ENCODE measurements around the gene DPP9. TPM values are rescaled to one million over a fixed set of nuclear protein-coding genes. Genes with fewer than 3 reads are reported as not detected.

The DPP9 gene
- total and polyA plus RNA-seq, 2 donors: 13.6 to 37.3 TPM

GRCh38 chr19:4711211-4711610, 12.4 kb downstream of the DPP9 start:
- WGBS: 93% methylated on average over 8 of the region's 8 CpGs
- Histone ChIP-seq H3K36me3 (ENCODE audit: insufficient read depth) (no peaks in the 10 kb centered on the region), H3K4me1 (ENCODE audit: insufficient read depth) (no peaks in the 10 kb centered on the region), H3K4me3 (ENCODE audit: low read depth, low read length) (no peak overlapping the region), H3K27ac (ENCODE audit: low read depth) (no peak overlapping the region)
- no peak for DNase-seq (ENCODE audit: extremely low spot score)

GRCh38 chr19:4710281-4710600, 13.4 kb downstream of the DPP9 start:
- H3K4me1 ChIP-seq (ENCODE audit: insufficient read depth): no peaks in the 10 kb centered on the region
- no peaks in the 10 kb centered on the region for H3K36me3 ChIP-seq (ENCODE audit: insufficient read depth)
- H3K4me3 ChIP-seq (ENCODE audit: low read depth, low read length): no peak overlapping the region
- H3K27ac ChIP-seq (ENCODE audit: low read depth): no peak overlapping the region
- no peak for DNase-seq (ENCODE audit: extremely low spot score)
- 94% methylated on average over 16 of the region's 16 CpGs for WGBS

- no peak overlapping the region for H3K27ac ChIP-seq (ENCODE audit: low read depth)
- WGBS: 92% methylated on average over 20 of the region's 20 CpGs
- no peak for DNase-seq (ENCODE audit: extremely low spot score)
- no peaks in the 10 kb centered on the region for H3K4me1 ChIP-seq (ENCODE audit: insufficient read depth)
- no peak overlapping the region for H3K4me3 ChIP-seq (ENCODE audit: low read depth, low read length)
- H3K36me3 ChIP-seq (ENCODE audit: insufficient read depth): no peaks in the 10 kb centered on the region
Measured at GRCh38 chr19:4709440-4710280, 14.0 kb downstream of the DPP9 start.

- Histone ChIP-seq H3K27ac (ENCODE audit: low read depth) (no peak overlapping the region), H3K4me3 (ENCODE audit: low read depth, low read length) (no peak overlapping the region), H3K4me1 (ENCODE audit: insufficient read depth) (no peaks in the 10 kb centered on the region), H3K36me3 (ENCODE audit: insufficient read depth) (peaks cover 4% of the 10 kb centered on the region)
- DNase-seq (ENCODE audit: extremely low spot score): no peak
- 64% methylated on average over 10 of the region's 10 CpGs for WGBS
Measured at GRCh38 chr19:4707956-4708650, 15.5 kb downstream of the DPP9 start.

- no peak overlapping the region for H3K4me3 ChIP-seq (ENCODE audit: low read depth, low read length)
- DNase-seq (ENCODE audit: extremely low spot score): no peak
- no peaks in the 10 kb centered on the region for H3K4me1 ChIP-seq (ENCODE audit: insufficient read depth)
- H3K36me3 ChIP-seq (ENCODE audit: insufficient read depth): peaks cover 4% of the 10 kb centered on the region
- no peak overlapping the region for H3K27ac ChIP-seq (ENCODE audit: low read depth)
- 81% methylated on average over 12 of the region's 12 CpGs for WGBS
Measured at GRCh38 chr19:4707322-4707721, 16.3 kb downstream of the DPP9 start.

- Histone ChIP-seq H3K36me3 (ENCODE audit: insufficient read depth) (peaks cover 8% of the 10 kb centered on the region), H3K27ac (ENCODE audit: low read depth) (no peak overlapping the region), H3K4me3 (ENCODE audit: low read depth, low read length) (no peak overlapping the region), H3K4me1 (ENCODE audit: insufficient read depth) (no peaks in the 10 kb centered on the region)
- WGBS: 61% methylated on average over 19 of the region's 19 CpGs
- no peak for DNase-seq (ENCODE audit: extremely low spot score)
Measured at GRCh38 chr19:4705413-4706131, 18.1 kb downstream of the DPP9 start.

- no peaks in the 10 kb centered on the region for H3K4me1 ChIP-seq (ENCODE audit: insufficient read depth)
- H3K27ac ChIP-seq (ENCODE audit: low read depth): no peak overlapping the region
- peaks cover 12% of the 10 kb centered on the region for H3K36me3 ChIP-seq (ENCODE audit: insufficient read depth)
- H3K4me3 ChIP-seq (ENCODE audit: low read depth, low read length): no peak overlapping the region
- 91% methylated on average over 9 of the region's 9 CpGs for WGBS
- DNase-seq (ENCODE audit: extremely low spot score): no peak
Measured at GRCh38 chr19:4704317-4704673, 19.3 kb downstream of the DPP9 start.

- WGBS: 94% methylated on average over 28 of the region's 28 CpGs
- DNase-seq (ENCODE audit: extremely low spot score): no peak
- H3K4me3 ChIP-seq (ENCODE audit: low read depth, low read length): no peak overlapping the region
- no peaks in the 10 kb centered on the region for H3K4me1 ChIP-seq (ENCODE audit: insufficient read depth)
- no peak overlapping the region for H3K27ac ChIP-seq (ENCODE audit: low read depth)
- H3K36me3 ChIP-seq (ENCODE audit: insufficient read depth): peaks cover 12% of the 10 kb centered on the region
Measured at GRCh38 chr19:4703671-4704316, 19.8 kb downstream of the DPP9 start.

GRCh38 chr19:4702764-4703163, 20.9 kb downstream of the DPP9 start:
- Histone ChIP-seq H3K27ac (ENCODE audit: low read depth) (no peak overlapping the region), H3K36me3 (ENCODE audit: insufficient read depth) (peaks cover 15% of the 10 kb centered on the region), H3K4me1 (ENCODE audit: insufficient read depth) (no peaks in the 10 kb centered on the region), H3K4me3 (ENCODE audit: low read depth, low read length) (no peak overlapping the region)
- DNase-seq (ENCODE audit: extremely low spot score): no peak
- WGBS: 86% methylated on average over 11 of the region's 11 CpGs

GRCh38 chr19:4701557-4701956, 22.1 kb downstream of the DPP9 start:
- Histone ChIP-seq H3K36me3 (ENCODE audit: insufficient read depth) (peaks cover 17% of the 10 kb centered on the region), H3K4me3 (ENCODE audit: low read depth, low read length) (no peak overlapping the region), H3K4me1 (ENCODE audit: insufficient read depth) (no peaks in the 10 kb centered on the region), H3K27ac (ENCODE audit: low read depth) (no peak overlapping the region)
- no peak for DNase-seq (ENCODE audit: extremely low spot score)
- WGBS: 92% methylated on average over 8 of the region's 8 CpGs

- Histone ChIP-seq H3K4me3 (ENCODE audit: low read depth, low read length) (no peak overlapping the region), H3K27ac (ENCODE audit: low read depth) (no peak overlapping the region), H3K4me1 (ENCODE audit: insufficient read depth) (no peaks in the 10 kb centered on the region), H3K36me3 (ENCODE audit: insufficient read depth) (peaks cover 17% of the 10 kb centered on the region)
- no peak for DNase-seq (ENCODE audit: extremely low spot score)
- 91% methylated on average over 11 of the region's 11 CpGs for WGBS
Measured at GRCh38 chr19:4700693-4700970, 23.0 kb downstream of the DPP9 start.

- no peak for DNase-seq (ENCODE audit: extremely low spot score)
- no peaks in the 10 kb centered on the region for H3K4me1 ChIP-seq (ENCODE audit: insufficient read depth)
- H3K36me3 ChIP-seq (ENCODE audit: insufficient read depth): peaks cover 19% of the 10 kb centered on the region
- no peak overlapping the region for H3K4me3 ChIP-seq (ENCODE audit: low read depth, low read length)
- 90% methylated on average over 33 of the region's 33 CpGs for WGBS
- no peak overlapping the region for H3K27ac ChIP-seq (ENCODE audit: low read depth)
Measured at GRCh38 chr19:4699826-4700692, 23.6 kb downstream of the DPP9 start.

- no peaks in the 10 kb centered on the region for H3K4me1 ChIP-seq (ENCODE audit: insufficient read depth)
- no peak for DNase-seq (ENCODE audit: extremely low spot score)
- H3K27ac ChIP-seq (ENCODE audit: low read depth): no peak overlapping the region
- H3K36me3 ChIP-seq (ENCODE audit: insufficient read depth): peaks cover 15% of the 10 kb centered on the region
- H3K4me3 ChIP-seq (ENCODE audit: low read depth, low read length): no peak overlapping the region
- 95% methylated on average over 14 of the region's 14 CpGs for WGBS
Measured at GRCh38 chr19:4697304-4697703, 26.3 kb downstream of the DPP9 start.
